GM21723 (cell line): ENCODE data around the gene TOR4A.
A peak's percentile ranks its signal among the peaks of the same experiment; 100 is the strongest.
"Not testable (repeated sequence)": the region's sequence is repeated elsewhere in the genome, so short reads cannot be mapped to it uniquely, and the experiment has no call there.

Experiments
- ATAC-seq: cut with Tn5 transposase; IDR thresholded peaks from one replicate; pipeline ENCODE4 v1.9.1; 2021; ENCODE audit warnings: mild to moderate bottlenecking, moderate library complexity; ENCODE audit not compliant: unreplicated experiment

TOR4A gene

DNA sequence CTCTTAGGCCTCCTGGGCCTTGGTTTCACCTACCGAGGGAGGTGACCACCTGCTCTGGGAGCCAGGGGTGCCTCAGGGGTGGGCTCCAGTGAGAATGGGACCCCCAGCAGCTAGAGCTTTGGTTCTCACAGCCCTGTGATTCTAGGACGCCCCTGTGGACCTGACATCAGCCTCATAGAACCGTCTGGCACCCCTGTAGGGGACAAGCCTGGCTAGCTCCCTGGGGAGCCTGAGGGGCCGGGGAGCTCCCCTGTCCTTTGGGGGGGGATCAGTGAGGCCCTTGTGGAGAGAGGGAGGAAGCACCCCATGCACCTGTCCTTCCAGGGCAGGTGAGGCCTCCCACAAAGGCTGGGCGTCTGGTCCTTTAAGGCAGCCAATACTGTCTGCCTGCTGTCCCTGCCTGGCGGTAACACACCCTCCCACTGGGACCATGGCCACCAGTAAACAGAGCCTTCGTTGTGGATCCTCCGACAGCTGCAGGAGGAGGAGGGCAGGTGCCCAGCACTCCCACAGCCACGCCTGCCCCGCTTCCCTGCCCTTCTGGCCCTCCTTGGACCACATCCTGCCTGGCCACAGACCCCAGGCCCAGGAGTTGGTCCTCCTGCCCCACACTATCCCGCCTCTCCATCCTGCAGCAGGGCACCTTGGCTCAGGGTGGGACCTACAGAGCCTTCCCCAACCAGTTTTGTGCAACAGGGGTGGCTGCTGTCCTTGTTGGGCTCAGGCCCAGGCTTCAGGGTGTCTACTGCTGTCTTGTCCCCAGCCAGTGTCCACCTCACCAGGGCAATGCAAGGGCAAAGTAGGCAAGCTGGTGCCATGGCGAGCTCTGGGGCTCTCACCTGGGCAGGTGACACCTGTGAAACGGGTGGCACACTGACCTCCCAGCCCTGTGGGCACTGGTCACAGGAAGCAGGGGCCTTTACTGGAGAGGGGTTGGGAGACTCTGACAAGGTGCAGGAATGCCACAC lies 39.5 kb upstream of the TOR4A start:
- no peak for ATAC-seq

GRCh38 chr9:137239541-137240200 lies 37.9 kb upstream of the TOR4A start:
- ATAC-seq: not testable (repeated sequence)

DNA sequence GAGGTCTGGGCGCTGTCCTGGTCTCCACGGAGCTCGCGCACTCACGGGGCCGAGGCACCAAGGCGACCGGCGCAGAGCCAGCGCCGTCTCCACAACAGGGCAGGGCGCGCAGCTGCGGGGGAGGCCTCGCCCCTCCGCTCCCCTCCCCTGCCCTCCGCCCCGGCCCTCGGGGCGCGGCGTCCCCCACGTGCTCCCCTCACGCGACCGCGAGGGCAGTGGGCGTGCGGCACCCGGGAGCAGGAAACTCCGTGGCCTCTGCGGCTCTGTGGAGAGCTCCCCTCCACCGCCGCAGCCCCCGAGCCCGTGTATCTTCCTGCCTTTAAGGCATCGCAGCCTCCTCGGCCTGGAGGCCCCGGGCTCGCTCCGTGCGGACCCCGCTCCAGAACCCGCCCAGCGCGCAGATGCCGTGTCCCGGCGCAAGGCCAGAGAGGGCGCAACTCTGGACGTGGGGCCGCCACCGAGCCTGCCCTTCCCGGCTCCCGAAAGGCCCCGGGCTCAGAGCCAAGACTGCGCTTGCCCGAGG lies 37.1 kb upstream of the TOR4A start:
- ATAC-seq: peak; percentile 22

- peak; percentile 71 for ATAC-seq
Observed at GRCh38 chr9:137240841-137241489, 36.6 kb upstream of the TOR4A start, which contains the start of gene TUBB4B. TSS of gene TUBB4B (plus strand) at chr9:137241287. CDS start at chr9:137241361, 74 bp downstream.

DNA sequence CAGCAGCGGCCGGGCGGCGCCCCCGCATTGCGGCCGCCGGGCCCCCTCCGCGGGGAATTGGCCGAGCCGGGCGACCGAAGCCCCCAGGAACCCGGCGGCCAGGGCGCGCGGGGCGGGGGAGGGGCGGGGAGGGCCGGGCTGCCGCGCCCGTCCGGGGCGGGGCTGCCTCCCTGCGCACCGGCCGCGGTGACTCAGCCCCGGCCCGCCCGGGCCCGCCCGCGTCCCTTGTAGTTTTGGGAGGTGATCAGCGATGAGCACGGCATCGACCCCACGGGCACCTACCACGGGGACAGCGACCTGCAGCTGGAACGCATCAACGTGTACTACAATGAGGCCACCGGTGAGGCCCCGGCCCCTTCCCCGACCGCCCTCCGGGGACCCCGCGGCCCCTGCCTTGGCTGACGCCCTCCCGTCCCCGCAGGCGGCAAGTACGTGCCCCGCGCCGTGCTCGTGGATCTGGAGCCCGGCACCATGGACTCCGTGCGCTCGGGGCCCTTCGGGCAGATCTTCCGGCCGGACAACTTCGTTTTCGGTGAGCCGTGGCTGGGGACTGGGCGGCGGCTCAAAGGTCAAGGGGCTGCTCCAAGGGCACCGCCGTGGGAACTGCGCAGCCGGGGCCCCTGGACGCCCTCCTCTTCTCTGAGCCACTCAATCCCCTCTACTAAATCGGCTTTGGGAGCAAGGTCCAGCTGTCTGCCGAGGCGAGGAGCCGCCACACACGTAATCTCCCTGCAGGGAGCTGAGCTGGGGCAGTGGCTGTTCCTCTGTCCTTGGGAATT lies 35.8 kb upstream of the TOR4A start:
- peak; percentile 11 for ATAC-seq

GRCh38 chr9:137242269-137243203 lies 35.0 kb upstream of the TOR4A start:
- no peak for ATAC-seq

DNA sequence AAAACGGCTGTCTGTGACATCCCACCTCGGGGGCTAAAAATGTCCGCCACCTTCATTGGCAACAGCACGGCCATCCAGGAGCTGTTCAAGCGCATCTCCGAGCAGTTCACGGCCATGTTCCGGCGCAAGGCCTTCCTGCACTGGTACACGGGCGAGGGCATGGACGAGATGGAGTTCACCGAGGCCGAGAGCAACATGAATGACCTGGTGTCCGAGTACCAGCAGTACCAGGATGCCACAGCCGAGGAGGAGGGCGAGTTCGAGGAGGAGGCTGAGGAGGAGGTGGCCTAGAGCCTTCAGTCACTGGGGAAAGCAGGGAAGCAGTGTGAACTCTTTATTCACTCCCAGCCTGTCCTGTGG lies 34.3 kb upstream of the TOR4A start:
- not testable (repeated sequence) for ATAC-seq

DNA sequence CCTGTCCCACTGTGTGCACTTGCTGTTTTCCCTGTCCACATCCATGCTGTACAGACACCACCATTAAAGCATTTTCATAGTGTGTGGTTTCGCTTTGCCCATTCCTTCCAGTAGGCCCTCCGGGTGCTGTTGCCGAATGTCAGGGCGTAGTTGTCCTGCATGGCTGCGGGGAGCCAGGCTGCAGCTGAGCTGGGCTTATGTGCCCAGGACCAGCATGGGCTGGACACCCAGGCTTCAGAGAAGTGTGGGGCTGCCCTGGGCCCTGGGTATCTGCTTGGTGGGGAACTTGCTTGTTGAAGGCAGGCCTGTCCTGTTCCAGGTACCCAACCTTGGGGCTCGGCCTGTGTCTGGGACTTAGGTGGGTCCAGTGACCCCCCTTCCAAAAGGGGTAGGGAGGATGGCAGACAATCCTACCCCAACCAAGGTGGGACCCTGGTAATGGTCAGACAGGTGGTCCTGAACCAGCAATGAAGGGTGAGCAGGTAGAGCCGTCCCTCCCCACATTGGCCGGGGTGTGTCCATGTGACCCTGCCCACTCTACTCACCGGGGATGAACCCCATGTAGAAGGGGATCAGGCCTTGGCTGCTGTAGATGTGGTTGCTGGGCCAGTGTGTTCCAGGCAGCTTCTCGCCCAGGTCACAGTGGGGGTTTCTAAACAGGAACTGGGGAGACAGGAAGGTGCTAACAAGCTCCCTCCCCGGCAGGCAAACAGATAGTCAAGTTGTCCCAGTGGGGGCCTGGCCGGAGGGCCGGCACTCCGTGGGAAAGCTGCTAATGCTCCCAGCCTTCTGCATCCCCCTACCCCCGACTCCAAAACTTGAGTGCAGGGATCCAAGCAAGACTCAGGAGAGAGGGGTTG lies 33.7 kb upstream of the TOR4A start:
- no peak for ATAC-seq

- ATAC-seq: no peak
Observed at GRCh38 chr9:137244486-137245449, 32.8 kb upstream of the TOR4A start.

- no peak for ATAC-seq
Observed at GRCh38 chr9:137245450-137246421, 31.8 kb upstream of the TOR4A start.

DNA sequence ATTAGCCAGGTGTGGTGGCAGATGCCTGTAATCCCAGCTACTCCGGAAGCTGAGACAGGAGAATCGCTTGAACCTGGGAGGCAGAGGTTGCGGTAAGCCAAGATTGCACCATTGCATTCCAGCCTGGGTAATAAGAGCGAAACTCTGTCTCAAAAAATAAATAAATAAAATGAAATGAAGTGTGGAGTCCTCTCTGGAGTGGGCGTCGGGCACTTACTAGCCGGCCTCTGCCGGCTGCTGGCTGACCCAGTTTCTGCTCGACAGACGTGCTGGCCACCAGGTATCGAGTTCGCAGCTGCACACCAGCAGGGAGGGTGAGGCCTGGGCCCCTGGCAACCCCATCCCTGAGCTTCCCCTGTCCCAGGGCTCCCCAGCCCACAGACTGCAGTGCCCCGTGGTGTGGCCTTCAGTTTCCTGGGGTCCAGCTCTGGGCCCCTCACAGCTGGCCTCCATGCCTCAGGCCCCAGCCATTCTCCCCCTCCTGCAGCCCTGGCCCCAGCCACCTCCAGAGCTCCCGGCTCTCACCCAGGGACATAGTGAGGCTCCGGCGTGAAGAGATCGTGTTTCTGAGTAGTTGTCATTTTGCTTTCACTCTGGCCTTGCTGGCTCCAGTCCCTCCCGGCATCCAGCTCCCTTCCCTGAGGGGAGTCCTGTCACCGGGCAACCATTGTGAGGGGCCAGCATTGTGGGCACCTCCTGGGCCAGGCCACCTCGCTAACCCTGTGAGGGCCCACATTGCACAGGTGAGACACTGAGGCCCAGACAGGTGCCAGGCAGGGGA lies 30.2 kb upstream of the TOR4A start:
- no peak for ATAC-seq

- ATAC-seq: no peak
Observed at GRCh38 chr9:137247916-137248175, 29.7 kb upstream of the TOR4A start.

DNA sequence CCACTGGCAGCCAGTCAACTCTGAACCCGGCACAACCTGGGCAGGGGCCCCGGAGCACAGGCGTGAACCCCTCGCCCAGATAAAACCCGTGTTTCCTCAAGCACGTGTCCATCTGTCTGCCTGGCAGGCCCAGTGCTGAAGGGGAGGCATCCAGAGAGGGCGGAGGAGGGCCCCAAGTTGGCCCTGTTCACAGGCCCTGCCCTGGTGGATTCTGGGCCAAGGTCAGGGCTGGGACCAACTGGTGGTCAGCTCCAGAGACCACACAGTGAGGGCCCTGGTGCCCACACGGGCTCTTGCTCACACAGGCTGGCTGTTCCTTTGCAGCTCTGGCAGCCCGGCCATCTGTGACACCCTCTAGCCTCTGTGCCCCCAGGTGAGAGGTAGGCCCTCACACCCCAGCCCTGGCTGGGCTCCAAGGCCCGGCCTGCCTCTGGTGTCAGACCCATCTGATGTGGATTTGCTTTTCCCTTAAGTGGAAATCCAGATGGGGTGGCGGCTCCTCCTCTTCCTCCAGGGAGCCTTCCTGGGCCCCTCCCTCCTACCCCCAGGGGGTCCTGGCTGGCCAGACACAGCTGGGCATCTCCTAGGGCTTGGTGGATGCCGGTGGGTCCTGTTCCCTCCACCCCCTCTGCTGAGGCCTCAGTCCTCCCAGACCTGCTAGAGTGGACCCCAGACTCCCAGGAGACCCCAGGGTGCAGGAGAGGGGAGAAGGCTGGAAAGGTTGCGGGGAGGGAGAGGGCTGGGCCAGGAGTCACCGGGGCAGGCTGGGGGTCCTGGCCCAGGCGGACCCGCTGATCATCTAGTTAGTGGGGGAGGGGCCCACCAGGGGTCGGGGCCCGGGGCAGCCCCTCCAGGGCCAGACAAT lies 27.0 kb upstream of the TOR4A start:
- no peak for ATAC-seq

GRCh38 chr9:137251194-137251461 lies 26.4 kb upstream of the TOR4A start, which contains the start of gene STPG3:
TSS of gene STPG3 (plus strand) at chr9:137251286. CDS start at chr9:137251287, 1 bp downstream.
- ATAC-seq: no peak
